Measurements from ENCODE around the gene SMIM23. TPM values are rescaled to one million over a fixed set of nuclear protein-coding genes. Genes with fewer than 3 reads are reported as not detected.

The SMIM23 gene
- total RNA-seq, 1 experiment from 2014 or later = not detected

DNA sequence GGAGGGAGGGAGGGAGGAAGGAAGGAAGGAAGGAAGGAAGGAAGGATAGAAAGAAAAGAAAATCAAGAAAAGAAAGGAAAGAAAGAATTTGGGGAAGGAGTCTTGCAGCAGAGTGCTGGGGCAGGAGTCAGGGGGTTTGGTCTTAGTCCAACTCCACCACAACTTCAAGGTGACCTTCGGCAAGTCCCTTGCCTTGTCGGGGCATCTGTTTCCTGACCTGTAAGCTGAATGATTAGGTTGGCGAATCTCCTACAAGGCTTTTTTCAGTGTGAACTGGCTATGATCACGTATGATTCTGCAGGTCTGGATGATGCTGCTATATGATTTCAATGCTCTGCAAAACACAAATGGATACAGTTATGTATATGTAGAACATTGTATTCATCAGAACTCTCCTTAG lies 20.1 kb downstream of the SMIM23 start:
- no peak overlapping the region for H3K4me3 ChIP-seq (ENCODE audit: low read depth in 2 of 2, low read length in 2 of 2)
- H3K9me3 ChIP-seq (ENCODE audit: control insufficient read depth, insufficient read depth, low read depth, low read length) = no peaks in the 10 kb centered on the region
- peaks cover 18% of the 10 kb centered on the region for H3K27me3 ChIP-seq (ENCODE audit: control insufficient read depth, insufficient read depth, low read length)
- ATAC-seq (no peak; the same call in 1 of the 2 replicates), DNase-seq (ENCODE audit: low read depth, low spot score) (no peak)
- intact Hi-C loops (cut with micrococcal nuclease; ENCODE audit: unreplicated experiment) (no loop called here), in situ Hi-C loops (cut with HindIII; ENCODE audit: low pct_unique_long_range_greater_than_20kb, low sequenced_read_pairs) (no loop called here)
- no peak overlapping the region for H3K27ac ChIP-seq (ENCODE audit: low read length)
- no TSS peak for BruUV-seq (replicated peaks)
- no peaks in the 10 kb centered on the region for H3K36me3 ChIP-seq (ENCODE audit: control insufficient read depth, insufficient read depth, low read length)
- TF ChIP-seq, protein P1, sequence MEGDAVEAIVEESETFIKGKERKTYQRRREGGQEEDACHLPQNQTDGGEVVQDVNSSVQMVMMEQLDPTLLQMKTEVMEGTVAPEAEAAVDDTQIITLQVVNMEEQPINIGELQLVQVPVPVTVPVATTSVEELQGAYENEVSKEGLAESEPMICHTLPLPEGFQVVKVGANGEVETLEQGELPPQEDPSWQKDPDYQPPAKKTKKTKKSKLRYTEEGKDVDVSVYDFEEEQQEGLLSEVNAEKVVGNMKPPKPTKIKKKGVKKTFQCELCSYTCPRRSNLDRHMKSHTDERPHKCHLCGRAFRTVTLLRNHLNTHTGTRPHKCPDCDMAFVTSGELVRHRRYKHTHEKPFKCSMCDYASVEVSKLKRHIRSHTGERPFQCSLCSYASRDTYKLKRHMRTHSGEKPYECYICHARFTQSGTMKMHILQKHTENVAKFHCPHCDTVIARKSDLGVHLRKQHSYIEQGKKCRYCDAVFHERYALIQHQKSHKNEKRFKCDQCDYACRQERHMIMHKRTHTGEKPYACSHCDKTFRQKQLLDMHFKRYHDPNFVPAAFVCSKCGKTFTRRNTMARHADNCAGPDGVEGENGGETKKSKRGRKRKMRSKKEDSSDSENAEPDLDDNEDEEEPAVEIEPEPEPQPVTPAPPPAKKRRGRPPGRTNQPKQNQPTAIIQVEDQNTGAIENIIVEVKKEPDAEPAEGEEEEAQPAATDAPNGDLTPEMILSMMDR (IDR thresholded peaks at IDR 0.05) = no peak
- TF ChIP-seq POLR2AphosphoS5 (IDR thresholded peaks at IDR 0.05; ENCODE audit: low read depth, low read length) (no peak), SIN3A (IDR thresholded peaks at IDR 0.05; ENCODE audit: borderline replicate concordance, insufficient read depth, low read depth, low read length) (no peak), TCF7L2 (IDR thresholded peaks at IDR 0.05; ENCODE audit: low read depth, low read length) (no peak)
- TF ChIP-seq, protein P2, sequence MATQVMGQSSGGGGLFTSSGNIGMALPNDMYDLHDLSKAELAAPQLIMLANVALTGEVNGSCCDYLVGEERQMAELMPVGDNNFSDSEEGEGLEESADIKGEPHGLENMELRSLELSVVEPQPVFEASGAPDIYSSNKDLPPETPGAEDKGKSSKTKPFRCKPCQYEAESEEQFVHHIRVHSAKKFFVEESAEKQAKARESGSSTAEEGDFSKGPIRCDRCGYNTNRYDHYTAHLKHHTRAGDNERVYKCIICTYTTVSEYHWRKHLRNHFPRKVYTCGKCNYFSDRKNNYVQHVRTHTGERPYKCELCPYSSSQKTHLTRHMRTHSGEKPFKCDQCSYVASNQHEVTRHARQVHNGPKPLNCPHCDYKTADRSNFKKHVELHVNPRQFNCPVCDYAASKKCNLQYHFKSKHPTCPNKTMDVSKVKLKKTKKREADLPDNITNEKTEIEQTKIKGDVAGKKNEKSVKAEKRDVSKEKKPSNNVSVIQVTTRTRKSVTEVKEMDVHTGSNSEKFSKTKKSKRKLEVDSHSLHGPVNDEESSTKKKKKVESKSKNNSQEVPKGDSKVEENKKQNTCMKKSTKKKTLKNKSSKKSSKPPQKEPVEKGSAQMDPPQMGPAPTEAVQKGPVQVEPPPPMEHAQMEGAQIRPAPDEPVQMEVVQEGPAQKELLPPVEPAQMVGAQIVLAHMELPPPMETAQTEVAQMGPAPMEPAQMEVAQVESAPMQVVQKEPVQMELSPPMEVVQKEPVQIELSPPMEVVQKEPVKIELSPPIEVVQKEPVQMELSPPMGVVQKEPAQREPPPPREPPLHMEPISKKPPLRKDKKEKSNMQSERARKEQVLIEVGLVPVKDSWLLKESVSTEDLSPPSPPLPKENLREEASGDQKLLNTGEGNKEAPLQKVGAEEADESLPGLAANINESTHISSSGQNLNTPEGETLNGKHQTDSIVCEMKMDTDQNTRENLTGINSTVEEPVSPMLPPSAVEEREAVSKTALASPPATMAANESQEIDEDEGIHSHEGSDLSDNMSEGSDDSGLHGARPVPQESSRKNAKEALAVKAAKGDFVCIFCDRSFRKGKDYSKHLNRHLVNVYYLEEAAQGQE (IDR thresholded peaks at IDR 0.05; ENCODE audit: insufficient read depth in 1 of 2, low read depth in 2 of 2, low read length in 1 of 2) = no peak
- no peaks in the 10 kb centered on the region for H3K4me1 ChIP-seq (ENCODE audit: control insufficient read depth, insufficient read depth, low read length)
- POLR2A ChIA-PET = no interaction called here
- CTCF ChIA-PET = no interaction called here

DNA sequence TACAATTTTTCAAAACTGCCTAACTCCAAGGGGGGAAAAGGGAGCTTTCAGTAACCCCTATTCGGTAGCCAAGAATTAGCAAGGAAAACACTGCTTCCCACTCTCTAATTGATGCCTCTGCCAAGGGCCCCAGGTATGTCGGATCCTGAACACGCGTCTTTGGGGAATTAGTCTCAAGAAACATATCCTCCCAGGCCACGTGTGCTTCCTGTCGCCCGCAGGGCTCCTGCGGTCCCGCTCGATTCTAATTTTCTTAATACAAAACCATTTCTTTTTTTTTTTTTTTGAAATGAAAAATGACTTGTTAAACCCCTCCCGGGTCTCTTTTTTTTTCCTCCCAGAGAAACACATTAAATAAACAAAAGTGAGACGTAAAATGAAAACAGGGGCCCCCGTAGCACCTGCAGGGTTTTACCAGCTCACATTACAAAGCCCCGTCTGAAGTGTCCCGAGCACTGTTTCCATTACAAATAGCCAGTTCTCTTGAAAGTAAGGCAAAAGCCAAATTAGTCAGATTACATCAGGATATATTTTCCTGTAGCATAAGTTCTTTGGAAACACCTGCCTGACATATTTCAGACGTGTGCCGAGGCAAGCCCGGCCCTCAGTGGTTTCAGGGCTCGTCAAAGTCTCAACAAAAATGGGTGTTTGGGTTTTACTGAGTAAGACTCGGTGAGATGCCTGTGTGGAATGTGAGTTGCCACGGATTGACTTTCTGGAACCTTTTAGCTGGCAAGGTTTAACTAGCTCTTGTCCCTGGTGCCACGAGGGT lies 21.5 kb downstream of the SMIM23 start:
- CTCF ChIA-PET = no interaction called here
- H3K4me3 ChIP-seq (ENCODE audit: low read depth in 2 of 2, low read length in 2 of 2) = no peak overlapping the region
- intact Hi-C loops (cut with micrococcal nuclease; ENCODE audit: unreplicated experiment) = no loop called here
- DNase-seq (ENCODE audit: low read depth, low spot score) (no peak), ATAC-seq (no peak)
- peaks cover 18% of the 10 kb centered on the region for H3K27me3 ChIP-seq (ENCODE audit: control insufficient read depth, insufficient read depth, low read length)
- no peak for TF ChIP-seq TCF7L2 (IDR thresholded peaks at IDR 0.05; ENCODE audit: low read depth, low read length)
- TF ChIP-seq, protein P1 (IDR thresholded peaks at IDR 0.05) = no peak
- TF ChIP-seq, protein P2 (IDR thresholded peaks at IDR 0.05; ENCODE audit: insufficient read depth in 1 of 2, low read depth in 2 of 2, low read length in 1 of 2) = no peak
- H3K27ac ChIP-seq (ENCODE audit: low read length) = no peak overlapping the region
- POLR2A ChIA-PET = no interaction called here
- BruUV-seq (replicated peaks) = no TSS peak
- H3K9me3 ChIP-seq (ENCODE audit: control insufficient read depth, insufficient read depth, low read depth, low read length) = no peaks in the 10 kb centered on the region
- no peaks in the 10 kb centered on the region for H3K36me3 ChIP-seq (ENCODE audit: control insufficient read depth, insufficient read depth, low read length)
- no peaks in the 10 kb centered on the region for H3K4me1 ChIP-seq (ENCODE audit: control insufficient read depth, insufficient read depth, low read length)
- in situ Hi-C loops (cut with HindIII; ENCODE audit: low pct_unique_long_range_greater_than_20kb, low sequenced_read_pairs) = no loop called here
